OCI-LY1 (cell line): ENCODE data around the gene C6orf141.
"Not testable (repeated sequence)": the region's sequence is repeated elsewhere in the genome, so short reads cannot be mapped to it uniquely, and the experiment has no call there.

Experiments
- H2AFZ ChIP-seq: fragments of 200-600 bp; sonication (generic), shearing (Covaris generic); 2 replicates; pipeline ENCODE4 v1.6.0; 2014; ENCODE audit warnings: antibody characterized with exemption, mild to moderate bottlenecking, low read length
- H3F3A ChIP-seq: fragments of 200-600 bp; sonication (generic), shearing (Covaris generic); 2 replicates; pipeline ENCODE4 v1.6.0; 2014; ENCODE audit warnings: mild to moderate bottlenecking, antibody characterized with exemption, low read length, moderate library complexity; ENCODE audit not compliant: insufficient read depth
- H3K27ac ChIP-seq: fragments of 200-600 bp; sonication (generic); 2 replicates; pipeline ENCODE4 v1.5.1; 2014; ENCODE audit warnings: low read length, mixed run types, mild to moderate bottlenecking, low read depth; ENCODE audit not compliant: poor library complexity, severe bottlenecking
- H3K27me3 ChIP-seq: fragments of 200-600 bp; sonication (generic); 2 replicates; pipeline ENCODE4 v1.6.0; 2014; ENCODE audit warnings: antibody characterized with exemption, mild to moderate bottlenecking, low read length, moderate library complexity; ENCODE audit not compliant: insufficient read depth
- H3K36me3 ChIP-seq: fragments of 200-600 bp; sonication (generic); 2 replicates; pipeline ENCODE4 v1.6.1; 2014; ENCODE audit warnings: mild to moderate bottlenecking, antibody characterized with exemption, low read length, moderate library complexity, mixed read lengths; ENCODE audit not compliant: insufficient read depth
- H3K4me1 ChIP-seq: fragments of 200-600 bp; sonication (generic); 2 replicates; pipeline ENCODE4 v1.5.1; 2014; ENCODE audit warnings: mild to moderate bottlenecking, low read length, moderate library complexity; ENCODE audit not compliant: insufficient read depth, severe bottlenecking
- H3K4me2 ChIP-seq: fragments of 200-600 bp; sonication (generic), shearing (Covaris generic); 2 replicates; pipeline ENCODE4 v1.6.1; 2014; ENCODE audit warnings: low read length
- H3K4me3 ChIP-seq: fragments of 200-600 bp; sonication (generic); 2 replicates; pipeline ENCODE4 v1.5.1; 2014; ENCODE audit warnings: low read length, low read depth, mild to moderate bottlenecking, mixed read lengths; ENCODE audit not compliant: poor library complexity, severe bottlenecking
- H3K79me2 ChIP-seq: fragments of 200-600 bp; shearing (Covaris generic); 2 replicates; pipeline ENCODE4 v1.6.1; 2016; ENCODE audit warnings: mixed run types, low read length, mixed read lengths; ENCODE audit not compliant: insufficient read depth
- H3K9ac ChIP-seq: fragments of 200-600 bp; sonication (generic), shearing (Covaris generic); 2 replicates; pipeline ENCODE4 v1.6.1; 2014; ENCODE audit warnings: mild to moderate bottlenecking, low read length, mixed read lengths
- H3K9me2 ChIP-seq: fragments of 200-600 bp; sonication (generic), shearing (Covaris generic); 2 replicates; pipeline ENCODE4 v1.6.1; 2014; ENCODE audit warnings: low read depth, mild to moderate bottlenecking, low read length, mixed read lengths
- H3K9me3 ChIP-seq: fragments of 200-600 bp; shearing (Covaris generic); 2 replicates; pipeline ENCODE4 v1.6.1; 2014; ENCODE audit warnings: low read length, mixed read lengths
- H4K20me1 ChIP-seq: fragments of 200-600 bp; sonication (generic), shearing (Covaris generic); 2 replicates; pipeline ENCODE4 v1.6.0; 2016; ENCODE audit warnings: mild to moderate bottlenecking, low read length; ENCODE audit not compliant: insufficient read depth
- CTCF ChIP-seq: fragments of 200-600 bp; sonication (generic), shearing (Covaris generic); IDR thresholded peaks from 2 replicates; pipeline ENCODE4 v1.5.1; 2017; ENCODE audit warnings: mild to moderate bottlenecking, antibody characterized with exemption, low read length, moderate library complexity, mixed read lengths
- EZH2 ChIP-seq: fragments of 200-600 bp; sonication (generic), shearing (Covaris generic); IDR thresholded peaks from 2 replicates; pipeline ENCODE4 v1.8.0; 2017; ENCODE audit warnings: borderline replicate concordance, mixed run types, mild to moderate bottlenecking, antibody characterized with exemption, low read length, moderate library complexity, mixed read lengths

Gene C6orf141

GRCh38 chr6:49576618-49577017, 26.1 kb downstream of the C6orf141 start:
- TF ChIP-seq EZH2, result no peak
- no peak for TF ChIP-seq CTCF

GRCh38 chr6:49579649-49580048, 29.2 kb downstream of the C6orf141 start:
- Histone ChIP-seq H3K9me2 (no peaks in the 10 kb centered on the region), H3K9me3 (no peaks in the 10 kb centered on the region), H3K9ac (no peak overlapping the region), H3K79me2 (no peaks in the 10 kb centered on the region), H3K4me1 (no peaks in the 10 kb centered on the region), H3K4me2 (no peak overlapping the region), H3K36me3 (no peaks in the 10 kb centered on the region), H2AFZ (no peak overlapping the region), H4K20me1 (no peaks in the 10 kb centered on the region), H3K27ac (no peak overlapping the region), H3F3A (no peaks in the 10 kb centered on the region), H3K4me3 (no peak overlapping the region), H3K27me3 (no peaks in the 10 kb centered on the region)
- TF ChIP-seq CTCF, result no peak
- TF ChIP-seq EZH2, result no peak

More at GRCh38 chr6:49576618-49577017, 26.1 kb downstream of the C6orf141 start:
- no peaks in the 10 kb centered on the region for H3K27me3 ChIP-seq
- H3K79me2 ChIP-seq, result no peaks in the 10 kb centered on the region
- H3K9ac ChIP-seq, result no peak overlapping the region
- no peaks in the 10 kb centered on the region for H3K9me2 ChIP-seq
- H2AFZ ChIP-seq, result no peak overlapping the region
- no peaks in the 10 kb centered on the region for H3F3A ChIP-seq
- no peaks in the 10 kb centered on the region for H3K9me3 ChIP-seq
- no peak overlapping the region for H3K27ac ChIP-seq
- no peak overlapping the region for H3K4me3 ChIP-seq
- no peaks in the 10 kb centered on the region for H3K36me3 ChIP-seq
- no peak overlapping the region for H3K4me2 ChIP-seq
- no peaks in the 10 kb centered on the region for H3K4me1 ChIP-seq
- no peaks in the 10 kb centered on the region for H4K20me1 ChIP-seq

GRCh38 chr6:49582529-49582928, 32.1 kb downstream of the C6orf141 start:
- no peaks in the 10 kb centered on the region for H3K4me1 ChIP-seq
- no peak overlapping the region for H3K27ac ChIP-seq
- H3K9me3 ChIP-seq, result no peaks in the 10 kb centered on the region
- no peaks in the 10 kb centered on the region for H3K36me3 ChIP-seq
- no peak overlapping the region for H2AFZ ChIP-seq
- H3F3A ChIP-seq, result no peaks in the 10 kb centered on the region
- H3K4me2 ChIP-seq, result no peak overlapping the region
- no peak overlapping the region for H3K9ac ChIP-seq
- H3K27me3 ChIP-seq, result no peaks in the 10 kb centered on the region
- H4K20me1 ChIP-seq, result no peaks in the 10 kb centered on the region
- no peaks in the 10 kb centered on the region for H3K9me2 ChIP-seq
- no peak overlapping the region for H3K4me3 ChIP-seq
- H3K79me2 ChIP-seq, result no peaks in the 10 kb centered on the region
- TF ChIP-seq CTCF, result no peak
- no peak for TF ChIP-seq EZH2

- not testable (repeated sequence) for H3K79me2 ChIP-seq, H3K27ac ChIP-seq, H3K36me3 ChIP-seq, H3K9me3 ChIP-seq, H2AFZ ChIP-seq, H4K20me1 ChIP-seq, H3K9me2 ChIP-seq, H3K4me3 ChIP-seq, H3K27me3 ChIP-seq, H3K4me2 ChIP-seq, H3K4me1 ChIP-seq, H3K9ac ChIP-seq, H3F3A ChIP-seq
Observed at GRCh38 chr6:49587262-49587661, 36.8 kb downstream of the C6orf141 start.
